ENCODE data around the gene GLB1L.

GRCh38 chr2:219225350-219225749, 19.9 kb downstream of the GLB1L start:
- TF ChIP-seq POLR2AphosphoS5 (IDR thresholded peaks at IDR 0.05; ENCODE audit: borderline replicate concordance, low read depth, low read length) (no peak), EZH2 (IDR thresholded peaks at IDR 0.05) (no peak), FOXP2 (optimal IDR thresholded peaks at IDR 0.05; ENCODE audit: control extremely low read depth, extremely low read length, insufficient read depth) (no peak)
